Bronchial epithelial cell (primary cell): ENCODE measurements around the gene MYBBP1A. TPM values are rescaled to one million over a fixed set of nuclear protein-coding genes. Genes with fewer than 3 reads are reported as not detected.

Experiments
- DNase-seq: peaks from one replicate; pipeline ENCODE4 v3.0.0-alpha.2; 2010; ENCODE audit warnings: low read depth
- FAIRE-seq: peaks from 2 replicates; lab custom pipeline; 2011; peaks lifted over from hg19 to GRCh38; lab: Jason Lieb, UNC
- H3K27me3 ChIP-seq: 2 replicates; pipeline ENCODE4 v1.5.1; 2011; ENCODE audit warnings: low read length; ENCODE audit not compliant: control insufficient read depth, insufficient read depth
- H3K36me3 ChIP-seq: 2 replicates; pipeline ENCODE4 v1.5.1; 2011; ENCODE audit warnings: low read length; ENCODE audit not compliant: control insufficient read depth, insufficient read depth
- H3K4me3 ChIP-seq: 2 replicates; pipeline ENCODE4 v1.5.1; 2011; ENCODE audit warnings: mild to moderate bottlenecking, low read depth, low read length, control low read depth
- CTCF ChIP-seq: IDR thresholded peaks from 2 replicates; pipeline ENCODE4 v1.5.1; 2011; ENCODE audit warnings: mild to moderate bottlenecking, moderate library complexity, low read length, control low read depth, inconsistent platforms; ENCODE audit not compliant: insufficient read depth, severe bottlenecking
- total RNA-seq: library from RNA; depleted of rRNA; stranded (reverse); fragments of >200 nt; gene quantifications from 2 replicates; pipeline ENCODE4 v1.2.1, GENCODE V29; 2014

Gene MYBBP1A
- total RNA-seq, 1 donor from 2014 or later = 60.6 TPM

GRCh38 chr17:4508207-4508606 lies 47.0 kb downstream of the MYBBP1A start:
- no peak for DNase-seq
- H3K36me3 ChIP-seq = no peaks in the 10 kb centered on the region
- H3K4me3 ChIP-seq = no peak overlapping the region
- no peak for FAIRE-seq
- TF ChIP-seq CTCF = no peak
- H3K27me3 ChIP-seq = peaks cover 3% of the 10 kb centered on the region

GRCh38 chr17:4507361-4508111 lies 47.6 kb downstream of the MYBBP1A start:
- H3K27me3 ChIP-seq = peaks cover 3% of the 10 kb centered on the region
- FAIRE-seq = no peak
- no peaks in the 10 kb centered on the region for H3K36me3 ChIP-seq
- no peak for TF ChIP-seq CTCF
- no peak for DNase-seq
- H3K4me3 ChIP-seq = no peak overlapping the region

GRCh38 chr17:4506892-4507291 lies 48.3 kb downstream of the MYBBP1A start:
- H3K36me3 ChIP-seq = no peaks in the 10 kb centered on the region
- DNase-seq (no peak), FAIRE-seq (no peak)
- H3K4me3 ChIP-seq = no peak overlapping the region
- no peak for TF ChIP-seq CTCF
- H3K27me3 ChIP-seq = peaks cover 3% of the 10 kb centered on the region

GRCh38 chr17:4506175-4506813 lies 48.9 kb downstream of the MYBBP1A start:
- Histone ChIP-seq H3K27me3 (peaks cover 7% of the 10 kb centered on the region), H3K4me3 (no peak overlapping the region), H3K36me3 (no peaks in the 10 kb centered on the region)
- no peak for FAIRE-seq
- DNase-seq = no peak
- no peak for TF ChIP-seq CTCF

GRCh38 chr17:4505187-4505586 lies 50.0 kb downstream of the MYBBP1A start:
- no peaks in the 10 kb centered on the region for H3K36me3 ChIP-seq
- no peak overlapping the region for H3K4me3 ChIP-seq
- H3K27me3 ChIP-seq = peaks cover 14% of the 10 kb centered on the region
- DNase-seq = peak; percentile 40
- FAIRE-seq = peak; percentile 23
- no peak for TF ChIP-seq CTCF

- Histone ChIP-seq H3K4me3 (no peak overlapping the region), H3K36me3 (no peaks in the 10 kb centered on the region), H3K27me3 (peaks cover 21% of the 10 kb centered on the region)
- TF ChIP-seq CTCF = no peak
- FAIRE-seq (no peak), DNase-seq (peak; percentile 26)
These were observed 51.0 kb downstream of the MYBBP1A start for GRCh38 chr17:4504188-4504587.
